Endometrium (tissue), 2 donors: ENCODE data around the gene COX10.
A peak's percentile ranks its signal among the peaks of the same experiment; 100 is the strongest.

Experiments used
- FAIRE-seq: peaks from 2 replicates; lab custom pipeline; 2012; peaks lifted over from hg19 to GRCh38; lab: Jason Lieb, UNC
- donor health status: control.
- donor health status: control.

Gene COX10

GRCh38 chr17:14070344-14070984, 1.2 kb downstream of the COX10 start:
- no peak for FAIRE-seq

GRCh38 chr17:14072881-14073280, 3.6 kb downstream of the COX10 start:
- FAIRE-seq = no peak

GRCh38 chr17:14078027-14078426, 8.7 kb downstream of the COX10 start:
- no peak for FAIRE-seq

DNA sequence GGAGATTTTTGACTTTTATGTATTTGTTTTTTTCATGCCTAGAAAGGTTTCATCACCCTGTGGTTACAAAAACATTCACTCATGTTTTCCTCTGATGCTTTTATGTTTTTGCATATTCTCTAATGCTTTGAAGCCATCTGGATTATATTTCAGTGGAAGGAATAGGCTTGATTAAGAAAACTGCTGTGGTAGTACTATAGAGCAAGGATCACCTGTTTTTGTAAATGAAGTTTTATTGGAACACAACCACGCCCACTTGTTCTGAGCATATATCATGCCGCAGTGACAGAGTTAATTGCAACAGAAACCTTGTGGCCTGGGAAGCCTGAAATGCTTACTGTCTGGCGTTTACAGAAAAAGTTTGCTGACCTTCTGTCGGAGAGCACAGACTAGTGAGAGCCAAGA, 11.5 kb downstream of the COX10 start:
- FAIRE-seq = peak; percentile 97

GRCh38 chr17:14082848-14083247, 13.5 kb downstream of the COX10 start:
- no peak for FAIRE-seq

DNA sequence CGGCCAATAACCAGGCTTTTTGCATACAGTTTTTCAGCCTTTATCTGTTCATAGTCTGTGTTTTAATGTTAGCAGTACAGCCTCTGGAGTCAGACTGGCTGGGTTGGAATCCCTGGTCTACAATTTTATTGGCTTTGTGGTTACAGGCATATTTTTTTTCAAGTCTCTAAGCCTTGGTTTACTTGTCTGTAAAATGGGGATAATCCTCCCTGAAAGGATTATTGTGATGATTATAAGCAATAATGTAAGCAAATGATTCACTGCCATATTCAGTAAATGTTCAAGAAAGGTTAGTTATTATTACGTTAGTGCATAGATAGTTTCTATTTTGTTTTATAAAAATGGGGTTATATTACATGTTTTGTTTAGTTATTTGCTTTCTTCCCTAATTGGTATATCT, 15.7 kb downstream of the COX10 start:
- no peak for FAIRE-seq

GRCh38 chr17:14086189-14086588, 16.9 kb downstream of the COX10 start:
- FAIRE-seq = peak; percentile 77

DNA sequence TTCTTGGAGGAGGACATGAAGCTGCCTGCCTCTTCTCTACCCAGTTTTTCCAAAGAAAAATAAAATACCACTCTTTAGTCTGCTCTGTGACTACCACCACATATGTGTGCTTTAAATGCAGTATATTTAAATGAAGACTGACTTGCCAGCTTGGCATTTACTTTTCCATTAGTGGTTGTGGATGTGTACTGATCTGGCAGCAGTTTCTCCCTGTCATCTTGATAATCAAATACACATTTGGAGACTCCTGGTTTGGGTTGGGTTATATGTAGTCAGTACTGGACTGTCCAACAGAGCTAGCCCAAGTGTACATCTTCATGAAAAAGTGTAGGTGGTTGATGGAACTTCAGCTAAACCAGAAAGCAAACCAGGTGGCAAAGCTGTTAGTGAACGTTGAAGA, 19.9 kb downstream of the COX10 start:
- no peak for FAIRE-seq

- no peak for FAIRE-seq
Measured at GRCh38 chr17:14091367-14091766, 22.1 kb downstream of the COX10 start.

- no peak for FAIRE-seq
Measured at GRCh38 chr17:14092808-14093207, 23.5 kb downstream of the COX10 start.

- no peak for FAIRE-seq
Measured at GRCh38 chr17:14094676-14095601, 25.6 kb downstream of the COX10 start.

GRCh38 chr17:14095631-14096030, 26.3 kb downstream of the COX10 start:
- no peak for FAIRE-seq

DNA sequence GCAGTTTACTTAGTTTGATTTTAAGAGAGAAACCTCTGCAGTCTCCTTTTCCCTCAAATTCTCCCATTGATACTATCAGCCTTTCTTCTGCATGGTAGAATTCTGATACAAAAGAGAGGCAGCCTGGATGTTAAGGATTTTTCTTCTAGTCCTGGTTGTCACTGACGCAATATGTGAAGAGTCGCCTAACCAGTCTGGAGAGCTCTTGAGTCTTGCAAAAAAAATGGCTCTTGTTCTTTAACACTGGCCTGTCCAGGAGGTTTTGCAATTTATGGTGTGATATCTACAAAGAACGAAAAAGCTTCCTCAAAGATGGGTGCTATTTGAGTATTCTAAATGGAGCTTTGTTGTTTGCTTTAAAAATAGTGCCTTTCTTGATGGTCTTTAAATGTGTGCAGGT, 28.9 kb downstream of the COX10 start:
- no peak for FAIRE-seq

GRCh38 chr17:14101976-14102375, 32.7 kb downstream of the COX10 start:
- FAIRE-seq = no peak

- no peak for FAIRE-seq
Measured at GRCh38 chr17:14103836-14104235, 34.5 kb downstream of the COX10 start.

DNA sequence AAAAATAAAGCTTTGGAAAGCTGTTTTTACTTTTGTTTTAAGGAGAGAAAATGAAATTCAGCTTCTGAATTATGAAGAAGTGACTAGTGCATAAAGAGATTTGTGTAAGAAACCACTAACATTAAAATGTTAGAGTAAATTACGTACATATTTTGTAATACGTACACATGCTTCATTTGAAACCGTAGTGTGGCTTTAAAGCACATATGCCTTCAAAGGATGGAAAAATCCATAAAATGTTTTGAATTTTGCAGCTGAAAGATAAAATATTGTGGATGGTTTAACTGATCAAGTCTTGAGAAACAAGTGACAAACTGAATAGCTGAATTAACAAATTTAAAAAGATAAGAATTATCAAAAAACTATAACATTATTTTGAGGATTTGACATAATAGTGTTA, 35.4 kb downstream of the COX10 start:
- FAIRE-seq = no peak

DNA sequence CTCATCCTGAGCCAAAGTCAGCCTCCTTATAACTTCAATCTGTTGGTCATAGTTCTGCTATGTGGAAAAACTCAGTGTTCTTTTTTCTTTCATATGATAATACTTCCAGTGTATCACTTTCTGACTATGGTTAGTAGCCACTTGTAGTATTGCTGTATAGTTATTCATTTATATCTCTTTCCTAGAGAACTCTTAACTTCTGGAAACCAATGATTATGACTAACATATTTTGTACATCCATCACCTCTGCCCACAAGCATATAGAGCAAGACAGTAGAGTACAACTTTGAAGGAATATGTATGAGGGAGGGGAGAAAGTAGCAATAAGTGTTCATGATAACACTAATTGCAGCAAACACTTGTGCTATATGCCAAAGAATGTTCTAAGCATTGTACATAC, 38.6 kb downstream of the COX10 start:
- FAIRE-seq = no peak

GRCh38 chr17:14112407-14112806, 43.1 kb downstream of the COX10 start:
- no peak for FAIRE-seq

DNA sequence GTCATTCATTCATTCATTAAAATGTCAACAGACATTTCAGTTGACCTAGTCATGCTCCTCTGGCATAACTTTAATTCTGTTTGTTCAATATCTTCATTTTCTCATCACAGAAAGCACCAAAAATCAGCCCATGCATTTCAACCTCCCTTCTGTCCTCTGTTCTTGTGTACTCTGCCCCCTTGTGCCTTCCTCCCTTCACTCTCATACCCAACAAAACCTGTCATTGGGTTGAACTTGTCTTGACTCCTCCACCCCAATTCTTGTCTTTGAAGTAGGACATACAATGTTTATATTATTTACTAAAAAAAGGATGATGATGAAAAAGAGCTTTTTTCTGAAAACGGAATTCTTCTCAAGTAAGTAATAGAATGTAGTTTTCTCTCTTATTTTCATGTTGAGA, 43.8 kb downstream of the COX10 start:
- no peak for FAIRE-seq

- no peak for FAIRE-seq
Measured at GRCh38 chr17:14116263-14117024, 47.1 kb downstream of the COX10 start.

- no peak for FAIRE-seq
Measured at GRCh38 chr17:14118951-14119350, 49.6 kb downstream of the COX10 start.

- no peak for FAIRE-seq
Measured at GRCh38 chr17:14119546-14119945, 50.2 kb downstream of the COX10 start.

- no peak for FAIRE-seq
Measured at GRCh38 chr17:14121952-14122351, 52.6 kb downstream of the COX10 start.
